GM21381 (cell line): ENCODE measurements around the gene CENPH.
"Not testable (repeated sequence)": the region's sequence is repeated elsewhere in the genome, so short reads cannot be mapped to it uniquely, and the experiment has no call there.

Experiments
- ATAC-seq: cut with Tn5 transposase; IDR thresholded peaks from one replicate; pipeline ENCODE4 v1.9.1; 2021; ENCODE audit warnings: mild to moderate bottlenecking, moderate library complexity; ENCODE audit not compliant: unreplicated experiment

The CENPH gene, protein sequence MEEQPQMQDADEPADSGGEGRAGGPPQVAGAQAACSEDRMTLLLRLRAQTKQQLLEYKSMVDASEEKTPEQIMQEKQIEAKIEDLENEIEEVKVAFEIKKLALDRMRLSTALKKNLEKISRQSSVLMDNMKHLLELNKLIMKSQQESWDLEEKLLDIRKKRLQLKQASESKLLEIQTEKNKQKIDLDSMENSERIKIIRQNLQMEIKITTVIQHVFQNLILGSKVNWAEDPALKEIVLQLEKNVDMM

DNA sequence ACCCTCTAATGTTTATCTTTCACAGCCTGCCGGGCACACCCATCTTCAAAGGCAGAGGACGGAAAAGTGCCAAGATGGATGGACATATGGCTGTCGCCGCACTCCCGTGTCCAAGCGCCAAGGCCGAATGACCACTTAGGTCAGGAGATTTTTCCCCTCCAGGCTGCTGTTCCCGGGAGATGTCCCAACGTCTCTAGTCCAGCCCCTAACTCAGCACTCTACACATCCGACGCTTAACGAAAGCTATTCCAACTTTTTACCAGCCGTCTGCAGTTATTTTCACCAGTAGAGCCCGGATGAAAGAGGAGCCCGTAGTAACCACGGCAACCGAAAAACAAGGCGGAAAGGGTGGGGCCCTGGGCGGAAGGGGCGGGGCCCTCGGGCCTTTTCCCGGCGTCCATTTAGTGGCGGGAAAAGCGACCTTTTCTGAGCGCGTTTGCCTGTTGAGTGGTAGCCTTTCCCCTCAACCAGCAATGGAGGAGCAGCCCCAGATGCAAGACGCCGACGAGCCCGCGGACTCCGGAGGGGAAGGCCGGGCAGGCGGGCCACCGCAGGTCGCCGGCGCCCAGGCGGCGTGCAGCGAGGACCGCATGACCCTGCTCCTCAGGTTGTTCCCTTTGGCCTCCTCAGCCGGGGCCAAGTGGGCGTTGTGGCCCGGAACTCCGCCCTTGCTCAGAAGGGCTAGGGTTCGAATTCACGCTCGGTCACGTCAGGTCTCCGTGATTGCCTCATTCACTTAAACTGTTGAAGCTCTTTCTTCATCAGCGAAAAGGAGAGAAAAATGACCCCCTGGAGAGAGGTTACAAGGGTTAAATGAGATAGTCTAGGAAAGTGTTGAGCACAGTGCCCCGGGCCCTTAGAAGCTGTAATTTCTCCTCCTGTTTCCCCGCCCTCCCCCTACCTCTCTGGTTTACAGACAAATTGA is at the start of gene CENPH:
TSS of gene CENPH (plus strand) at position 422 of the 925 bp plus-strand sequence. CDS start at position 474, 52 bp downstream.
- peak; percentile 92 for ATAC-seq

DNA sequence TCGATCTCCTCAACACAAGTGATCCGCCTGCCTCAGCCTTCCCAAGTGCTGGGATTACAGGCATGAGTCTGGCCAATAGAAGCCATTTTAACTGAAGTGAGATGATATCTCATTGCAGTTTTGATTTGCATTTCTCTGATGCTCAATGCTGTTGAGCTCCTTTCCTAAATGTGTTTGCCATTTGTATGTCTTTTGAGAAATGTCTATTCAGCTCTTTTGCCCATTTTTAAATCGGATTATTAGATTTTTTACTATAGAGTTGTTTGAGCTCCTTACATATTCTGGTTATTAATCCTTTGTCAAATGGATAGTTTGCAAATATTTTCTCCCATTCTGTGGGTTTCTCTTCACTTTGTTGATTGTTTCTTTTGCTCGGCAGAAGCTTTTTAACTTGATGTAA is 49.1 kb upstream of the CENPH start:
- not testable (repeated sequence) for ATAC-seq

DNA sequence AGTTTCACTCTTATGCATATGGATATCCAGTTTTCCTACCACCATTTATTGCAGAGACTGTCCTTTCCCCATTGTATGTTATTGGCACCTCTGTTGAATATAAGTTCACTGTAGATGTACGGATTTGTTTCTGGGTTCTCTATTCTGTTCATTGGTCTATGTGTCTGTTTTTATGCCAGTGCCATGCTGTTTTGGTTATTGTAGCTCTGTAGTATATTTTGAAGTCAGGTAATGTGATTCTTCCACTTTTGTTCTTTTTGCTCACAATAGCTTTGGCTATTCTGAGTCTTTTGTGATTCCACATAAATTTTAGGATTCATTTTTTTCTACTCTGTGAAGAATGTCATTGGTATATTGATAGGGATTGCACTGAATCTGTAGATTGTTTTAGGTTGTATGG is 48.6 kb upstream of the CENPH start:
- no peak for ATAC-seq

DNA sequence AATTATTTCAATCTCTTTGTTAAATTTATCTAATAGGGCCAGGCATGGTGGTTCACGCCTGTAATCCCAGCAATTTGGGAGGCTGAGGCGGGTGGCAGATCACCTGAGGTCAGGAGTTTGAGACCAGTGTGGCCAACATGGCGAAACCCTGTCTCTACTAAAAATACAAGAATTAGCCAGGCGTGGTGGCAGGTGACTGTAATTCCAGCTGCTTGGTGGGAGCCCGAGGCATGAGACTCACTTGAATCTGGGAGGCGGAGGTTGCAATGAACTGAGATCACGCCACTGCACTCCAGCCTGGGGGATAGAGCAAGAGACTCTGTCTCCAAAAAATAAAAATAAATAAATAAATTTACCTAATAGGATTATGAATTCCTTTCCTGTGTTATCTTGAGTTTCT is 40.8 kb upstream of the CENPH start:
- not testable (repeated sequence) for ATAC-seq

DNA sequence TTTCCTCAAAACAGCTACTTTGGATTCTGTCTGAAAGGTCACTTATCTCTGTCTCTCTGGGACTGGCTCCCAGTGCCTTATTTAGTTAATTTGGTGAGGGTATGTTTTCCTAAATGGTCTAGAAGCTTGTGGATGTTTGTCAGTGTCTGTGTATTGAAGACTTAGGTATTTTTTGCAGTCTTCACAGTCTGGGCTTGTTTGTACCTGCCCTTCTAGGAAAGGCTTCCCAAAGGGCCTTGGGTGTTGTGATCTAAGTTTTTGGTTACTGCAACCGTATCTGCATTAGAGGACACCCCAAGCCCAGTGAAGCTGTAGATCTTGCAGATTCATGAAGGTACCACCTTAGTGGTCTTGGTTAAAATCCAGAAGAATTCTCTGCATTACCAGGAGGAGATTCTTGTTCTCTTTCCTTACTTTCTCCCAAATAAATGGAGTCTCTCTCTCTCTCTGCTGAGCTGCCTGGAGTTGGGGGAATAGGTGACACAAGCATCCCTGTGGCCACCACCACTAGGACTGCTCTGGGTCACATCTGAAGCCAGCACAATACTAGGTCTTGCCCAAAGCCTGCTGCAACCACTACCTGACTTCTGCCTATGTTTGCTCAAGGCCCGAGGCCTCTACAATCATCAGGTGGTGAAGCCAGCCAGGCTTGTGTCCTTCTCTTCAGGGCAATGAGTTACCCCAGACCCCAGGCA is 40.3 kb upstream of the CENPH start:
- no peak for ATAC-seq

DNA sequence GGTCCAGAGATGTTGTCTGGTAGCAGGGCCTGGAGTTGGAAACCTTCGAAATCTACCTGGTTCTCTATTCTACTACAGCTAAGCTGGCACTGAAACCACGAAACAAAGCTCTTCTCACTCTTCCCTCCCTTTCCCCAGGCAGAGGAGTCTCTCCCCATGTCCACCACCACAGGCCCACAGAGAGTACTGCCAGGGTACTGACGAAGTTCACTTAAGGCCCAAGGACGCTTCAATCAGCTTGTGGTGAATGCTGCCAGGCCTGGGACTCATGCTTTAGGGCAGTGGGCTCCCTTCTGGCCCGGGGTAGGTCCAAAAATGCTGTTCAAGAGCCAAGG is 39.7 kb upstream of the CENPH start:
- ATAC-seq = no peak

DNA sequence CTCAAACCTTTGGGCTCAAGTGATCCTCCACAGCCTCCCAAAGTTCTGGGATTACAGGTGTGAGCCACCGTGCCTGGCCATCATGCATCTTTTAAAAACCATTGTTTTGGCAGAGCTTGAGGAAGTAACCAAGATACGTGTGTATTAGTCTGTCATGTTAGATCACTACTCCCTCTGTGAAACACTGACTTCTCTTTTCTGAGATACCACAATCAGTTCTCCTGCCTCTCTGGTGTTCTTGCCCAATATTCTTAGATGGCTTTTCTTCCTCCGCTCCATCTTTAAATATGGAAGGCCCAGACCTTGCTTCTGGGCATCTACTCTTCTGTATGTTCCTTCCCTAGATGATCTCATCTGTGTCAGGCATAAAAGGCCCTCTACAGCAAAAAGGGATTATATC is 36.7 kb upstream of the CENPH start:
- ATAC-seq = no peak

DNA sequence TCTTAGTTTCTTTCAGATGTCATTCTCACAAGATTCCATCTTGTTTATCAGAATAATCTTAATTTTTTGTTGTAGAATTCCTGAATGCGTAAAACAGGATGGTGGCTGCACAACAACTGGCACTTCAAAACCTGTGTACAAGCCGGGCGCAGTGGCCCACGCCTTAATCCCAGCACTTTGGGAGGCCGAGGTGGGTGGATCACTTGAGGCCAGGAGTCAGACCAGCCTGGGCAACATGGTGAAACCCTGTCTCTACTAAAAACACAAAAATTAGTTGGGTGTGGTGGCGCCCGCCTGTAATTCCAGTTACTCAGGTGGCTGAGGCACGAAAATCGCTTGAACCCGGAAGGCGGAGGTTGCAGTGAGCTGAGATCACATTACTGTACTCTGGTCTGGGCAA is 32.9 kb upstream of the CENPH start:
- ATAC-seq = no peak

DNA sequence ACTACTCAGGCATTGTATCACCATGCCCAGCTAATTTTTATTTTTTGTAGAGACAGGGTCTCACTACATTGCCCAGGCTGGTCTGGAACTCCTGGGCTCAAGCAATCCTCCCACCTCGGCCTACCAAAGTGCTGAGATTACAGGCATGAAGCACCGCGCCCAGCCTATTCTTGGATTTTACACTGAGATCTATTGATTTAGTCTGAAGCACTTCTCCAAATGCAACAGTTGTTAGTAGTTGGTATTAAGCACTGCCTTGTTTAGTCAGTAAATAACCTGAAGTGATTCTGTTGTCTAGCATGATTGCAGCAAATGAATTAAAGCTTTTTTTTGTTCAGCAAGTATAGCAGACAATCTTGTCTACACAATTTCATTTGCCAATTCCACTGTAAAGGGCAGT is 31.3 kb upstream of the CENPH start:
- ATAC-seq = no peak

DNA sequence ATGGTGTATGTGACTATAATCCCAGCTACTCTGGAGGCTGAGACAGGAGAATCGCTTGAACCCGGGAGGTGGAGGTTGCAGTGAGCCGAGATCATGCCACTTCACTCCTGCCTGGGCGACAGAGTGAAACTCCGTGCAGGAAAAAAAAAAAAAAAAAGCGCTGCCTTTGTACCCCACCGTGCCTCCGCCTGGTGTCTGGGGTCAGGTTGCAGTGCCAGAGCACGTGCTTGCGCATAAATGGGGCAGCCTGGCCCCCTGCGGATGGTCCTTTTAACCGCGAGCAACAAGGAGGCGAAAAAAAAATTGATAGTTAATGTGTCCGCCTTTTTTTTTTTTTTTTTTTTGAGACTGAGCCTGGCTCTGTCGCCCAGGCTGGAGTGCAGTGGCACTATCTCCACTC is 28.7 kb upstream of the CENPH start:
- ATAC-seq = no peak

DNA sequence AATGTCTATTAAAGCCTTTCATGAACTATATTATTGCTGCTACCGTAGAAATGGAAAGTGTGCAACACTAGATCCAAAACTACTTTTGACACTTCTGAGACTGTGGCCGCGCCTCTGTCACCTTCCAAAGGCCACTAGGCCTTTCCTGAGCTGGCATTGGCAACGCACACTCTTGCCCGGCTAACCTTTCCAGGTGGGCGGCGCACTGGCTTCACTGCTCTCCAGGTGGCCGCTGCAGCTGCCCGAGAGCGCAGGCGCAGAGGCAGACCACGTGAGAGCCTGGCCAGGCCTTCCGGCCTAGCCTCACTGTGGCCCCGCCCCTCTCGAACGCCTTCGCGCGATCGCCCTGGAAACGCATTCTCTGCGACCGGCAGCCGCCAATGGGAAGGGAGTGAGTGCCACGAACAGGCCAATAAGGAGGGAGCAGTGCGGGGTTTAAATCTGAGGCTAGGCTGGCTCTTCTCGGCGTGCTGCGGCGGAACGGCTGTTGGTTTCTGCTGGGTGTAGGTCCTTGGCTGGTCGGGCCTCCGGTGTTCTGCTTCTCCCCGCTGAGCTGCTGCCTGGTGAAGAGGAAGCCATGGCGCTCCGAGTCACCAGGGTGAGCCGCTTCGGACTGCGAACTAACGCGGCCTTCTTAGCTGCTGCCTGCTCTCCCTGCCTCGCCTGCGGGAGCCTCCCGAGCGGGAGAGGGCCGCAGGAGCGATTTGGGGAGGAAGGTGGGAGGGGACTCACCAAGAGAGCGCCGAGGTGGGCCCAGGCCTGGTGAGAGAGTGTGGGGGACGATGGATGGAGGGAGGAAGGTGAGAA is 22.5 kb upstream of the CENPH start, which contains the start of gene CCNB1:
TSS of gene CCNB1 (plus strand) at position 465 of the 807 bp plus-strand sequence. CDS start at position 578, 113 bp downstream.
- peak; percentile 98 for ATAC-seq

DNA sequence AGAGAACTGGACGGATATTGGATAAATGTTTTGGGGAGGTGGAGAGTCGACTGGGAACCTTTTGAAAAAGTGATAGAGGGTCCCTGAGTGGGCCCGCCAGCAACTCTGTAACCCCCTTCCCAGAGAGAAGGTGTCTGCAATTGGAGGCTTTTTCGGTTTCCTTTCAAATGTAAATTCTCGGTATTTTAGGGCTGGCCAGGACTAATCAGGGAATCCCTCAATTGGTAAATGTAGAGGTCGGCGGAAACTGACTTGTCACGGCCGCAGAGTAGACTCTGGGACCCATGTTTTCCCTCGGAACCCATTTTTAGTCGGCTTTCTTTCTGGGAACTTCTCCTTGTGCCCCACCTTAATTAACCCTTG is 21.9 kb upstream of the CENPH start:
- ATAC-seq = no peak

DNA sequence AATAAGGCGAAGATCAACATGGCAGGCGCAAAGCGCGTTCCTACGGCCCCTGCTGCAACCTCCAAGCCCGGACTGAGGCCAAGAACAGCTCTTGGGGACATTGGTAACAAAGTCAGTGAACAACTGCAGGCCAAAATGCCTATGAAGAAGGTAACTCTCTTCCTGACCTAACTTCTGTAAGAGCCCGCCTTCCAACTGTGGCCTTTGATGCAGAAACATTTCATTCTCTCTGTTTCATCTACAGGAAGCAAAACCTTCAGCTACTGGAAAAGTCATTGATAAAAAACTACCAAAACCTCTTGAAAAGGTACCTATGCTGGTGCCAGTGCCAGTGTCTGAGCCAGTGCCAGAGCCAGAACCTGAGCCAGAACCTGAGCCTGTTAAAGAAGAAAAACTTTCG is 21.5 kb upstream of the CENPH start:
- no peak for ATAC-seq

DNA sequence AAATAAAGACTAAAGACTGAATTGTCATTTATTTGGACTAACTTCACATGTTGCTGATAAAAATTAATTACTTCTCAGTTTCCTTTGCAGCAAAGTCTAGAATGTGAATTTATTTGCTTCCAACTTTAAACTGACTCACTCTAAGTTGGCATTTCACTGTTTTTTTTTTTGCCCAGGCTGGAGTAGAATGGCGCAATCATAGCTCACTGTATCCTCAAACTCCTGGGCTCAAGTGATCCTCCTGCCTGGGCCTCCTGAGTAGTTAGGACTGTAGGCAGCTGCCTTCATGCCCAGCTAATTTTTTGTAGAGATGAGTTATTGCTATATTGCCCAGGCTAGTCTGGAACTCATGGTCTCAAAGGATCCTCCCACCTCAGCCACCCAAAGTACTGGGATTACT is 18.9 kb upstream of the CENPH start:
- no peak for ATAC-seq

DNA sequence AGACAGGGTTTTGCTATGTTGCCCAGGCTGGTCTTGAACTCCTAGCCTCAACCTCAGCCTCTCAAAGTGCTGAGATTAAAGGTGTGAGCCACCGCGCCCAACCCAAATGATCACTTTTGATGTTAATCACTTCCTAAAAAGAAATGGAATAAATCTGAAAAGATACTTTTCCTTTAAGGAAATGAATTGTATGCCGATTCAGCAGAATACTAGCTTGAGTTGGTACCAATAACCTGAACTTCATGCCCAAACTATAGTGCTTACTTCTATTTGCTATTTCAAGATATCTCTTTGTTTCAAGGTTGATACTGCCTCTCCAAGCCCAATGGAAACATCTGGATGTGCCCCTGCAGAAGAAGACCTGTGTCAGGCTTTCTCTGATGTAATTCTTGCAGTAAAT is 18.4 kb upstream of the CENPH start:
- no peak for ATAC-seq

DNA sequence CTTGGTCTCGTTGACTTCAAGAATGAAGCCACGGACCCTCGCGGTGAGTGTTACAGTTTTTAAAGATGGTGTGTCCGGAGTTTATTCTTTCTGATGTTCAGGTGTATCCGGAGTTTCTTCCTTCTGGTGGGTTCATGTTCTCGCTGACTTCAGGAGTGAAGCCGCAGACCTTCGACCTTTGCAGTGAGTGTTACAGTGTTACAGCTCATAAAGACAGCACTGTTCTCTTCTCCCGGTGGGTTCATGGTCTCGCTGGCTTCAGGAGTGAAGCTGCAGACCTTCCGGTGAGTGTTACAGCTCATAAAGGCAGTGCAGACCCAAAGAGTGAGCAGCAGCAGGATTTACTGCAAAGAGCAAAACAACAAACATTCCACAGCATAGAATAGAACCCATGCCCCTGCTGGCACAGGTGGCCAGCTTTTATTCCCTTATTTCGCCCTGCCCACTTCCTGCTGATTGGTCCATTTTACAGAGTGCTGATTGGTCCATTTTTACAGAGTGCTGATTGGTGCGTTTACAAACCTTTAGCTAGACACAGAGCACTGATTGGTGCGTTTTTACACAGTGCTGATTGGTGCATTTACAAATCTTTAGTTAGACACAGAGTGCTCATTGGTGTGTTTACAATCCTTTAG is 7.6 kb upstream of the CENPH start:
- not testable (repeated sequence) for ATAC-seq

DNA sequence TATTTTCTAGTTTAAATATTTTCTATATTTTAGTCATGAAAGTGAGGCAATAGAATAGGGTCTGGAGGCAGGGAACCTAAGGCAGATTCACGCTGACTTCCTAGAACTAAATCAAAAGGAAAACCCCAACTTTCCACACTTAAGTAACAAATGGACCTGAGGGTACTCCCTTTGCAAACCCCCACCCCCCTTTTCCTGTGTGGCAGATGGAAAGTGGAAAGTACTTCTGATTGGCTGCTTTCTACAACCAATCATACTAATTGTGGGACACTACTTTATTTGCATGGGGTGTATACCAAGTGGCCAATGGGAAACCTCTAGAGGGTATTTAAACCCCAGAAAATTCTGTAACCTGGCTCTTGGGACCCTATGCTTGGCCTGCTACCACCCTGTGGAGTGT is 4.8 kb upstream of the CENPH start:
- ATAC-seq = no peak

DNA sequence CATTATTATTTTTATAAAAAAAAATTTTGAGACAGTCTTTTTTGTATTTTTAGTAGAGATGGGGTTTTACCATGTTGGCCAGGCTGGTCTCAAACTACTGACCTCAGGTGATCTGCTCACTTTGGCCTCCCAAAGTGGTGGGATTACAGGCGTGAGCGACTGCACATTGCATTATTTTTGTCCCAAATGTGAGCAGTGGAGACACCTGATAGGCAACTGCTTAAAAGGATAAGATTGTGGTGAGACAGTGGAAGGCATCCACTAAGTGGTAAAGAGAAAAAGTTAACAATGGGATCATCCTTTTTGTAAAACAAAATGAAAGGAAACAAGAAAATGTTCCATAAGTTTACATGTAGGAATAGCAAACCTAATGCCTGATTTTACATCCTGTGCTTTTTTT is 2.0 kb upstream of the CENPH start:
- ATAC-seq = no peak

DNA sequence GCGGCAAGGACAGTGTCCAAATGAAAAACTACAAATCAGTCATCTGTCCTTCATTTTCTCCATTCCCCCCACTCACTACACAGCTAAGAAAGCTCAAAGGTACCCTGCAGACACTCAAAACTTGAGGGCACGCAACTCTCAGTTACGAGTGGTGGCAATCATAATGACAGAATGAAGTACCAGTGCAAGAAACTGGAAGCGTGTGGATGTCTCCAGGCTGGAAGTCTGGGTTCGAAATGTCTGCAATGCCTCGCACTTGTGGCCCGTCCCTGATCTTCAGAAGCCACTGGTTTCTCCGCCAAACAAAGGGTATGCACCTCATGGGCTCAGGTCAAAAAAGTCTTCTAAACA is 597 bp upstream of the CENPH start:
- no peak for ATAC-seq

DNA sequence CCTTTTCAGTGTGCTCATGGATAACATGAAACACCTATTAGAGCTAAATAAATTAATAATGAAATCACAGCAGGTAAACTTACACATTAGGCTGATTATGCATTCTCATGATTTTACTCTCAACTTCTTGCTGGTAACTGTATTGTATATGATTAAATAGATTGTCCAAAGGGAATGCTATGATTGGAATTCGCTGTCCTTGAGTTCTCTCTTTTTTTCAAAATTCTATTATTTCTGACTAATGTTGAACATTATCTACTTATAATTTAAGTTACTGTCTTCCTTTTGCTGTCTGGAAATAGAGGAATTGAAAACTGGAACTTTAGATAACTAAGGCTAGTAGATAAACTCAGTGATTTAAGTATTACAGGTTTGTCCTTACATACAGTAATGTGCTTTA is 13.1 kb downstream of the CENPH start:
- no peak for ATAC-seq
